ENCODE results near the gene MBOAT2. TPM values are rescaled to one million over a fixed set of nuclear protein-coding genes. Genes with fewer than 3 reads are reported as not detected.

The MBOAT2 gene
- total RNA-seq, 2 donors from 2014 or later = 6.7 to 13.5 TPM

DNA sequence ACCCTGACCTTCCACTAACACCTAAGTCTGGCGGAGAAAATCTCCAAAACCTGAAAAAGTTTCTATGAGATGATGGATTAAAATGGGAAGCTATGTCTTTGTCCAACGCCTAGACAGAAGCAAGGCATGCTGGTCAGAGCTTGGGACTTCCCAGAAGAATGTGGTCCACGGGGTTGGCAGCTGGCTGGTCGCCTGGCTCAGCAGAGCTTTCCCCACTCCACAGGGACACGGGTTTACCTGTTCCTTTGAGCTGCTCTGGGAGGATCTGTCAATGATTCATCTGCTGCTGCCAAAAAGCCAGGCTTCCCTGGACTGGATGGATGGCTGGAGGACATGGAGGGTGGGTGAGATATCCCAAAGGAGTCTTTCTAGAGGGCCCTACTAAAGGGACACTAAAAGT lies 10.8 kb downstream of the MBOAT2 start:
- Histone ChIP-seq H3K27ac (no peak overlapping the region), H3K4me1 (no peaks in the 10 kb centered on the region), H3K36me3 (replicated peaks in 1 of 2; ENCODE audit: insufficient read depth in 1 of 2, low read depth in 2 of 2) (no peaks in the 10 kb centered on the region), H3K27me3 (no peaks in the 10 kb centered on the region), H3K9me3 (no peaks in the 10 kb centered on the region), H3K4me3 (no peak overlapping the region)
- DNase-seq = peak in 3 of 4 donors; percentile 14 to 21 (median 17)
- 47 to 58% methylated on average over 5 of the region's 5 CpGs for WGBS, 2 donors
- intact Hi-C loops (cut with DNase I) = no loop called here
- TF ChIP-seq POLR2A (IDR thresholded peaks at IDR 0.05) (no peak), CTCF (IDR thresholded peaks at IDR 0.05) (no peak)
- peak; percentile 60 for ATAC-seq

- Histone ChIP-seq H3K27me3 (no peaks in the 10 kb centered on the region), H3K27ac (no peak overlapping the region), H3K4me1 (no peaks in the 10 kb centered on the region), H3K9me3 (no peaks in the 10 kb centered on the region), H3K36me3 (replicated peaks in 1 of 2; ENCODE audit: insufficient read depth in 1 of 2, low read depth in 2 of 2) (no peaks in the 10 kb centered on the region), H3K4me3 (no peak overlapping the region)
- no peak for ATAC-seq
- DNase-seq = no peak
- 71 to 81% methylated on average over 5 of the region's 5 CpGs for WGBS, 2 donors
- no peak for TF ChIP-seq CTCF (IDR thresholded peaks at IDR 0.05)
- no peak for TF ChIP-seq POLR2A (IDR thresholded peaks at IDR 0.05)
- intact Hi-C loops (cut with DNase I) = no loop called here
Measured at GRCh38 chr2:8989536-8990079, 13.9 kb downstream of the MBOAT2 start.

DNA sequence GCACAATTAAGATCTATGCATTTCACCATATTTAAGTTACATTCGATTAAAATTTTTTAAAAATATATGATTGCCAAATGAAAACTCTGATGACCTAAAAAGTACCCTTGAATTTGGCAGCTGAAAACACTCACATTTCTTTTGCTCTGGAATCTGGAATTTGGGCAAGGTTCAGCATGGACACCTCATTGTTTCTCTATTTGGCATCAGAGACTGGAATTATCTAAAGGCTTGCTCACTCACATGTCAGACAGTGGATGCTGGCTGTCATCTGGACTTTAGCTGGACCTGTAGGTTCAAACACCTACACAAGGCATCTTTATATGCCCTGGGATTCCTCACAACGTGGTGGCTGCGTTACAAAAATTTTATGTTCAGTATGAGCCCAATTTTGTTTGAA lies 16.1 kb downstream of the MBOAT2 start:
- Histone ChIP-seq H3K36me3 (replicated peaks in 1 of 2; ENCODE audit: insufficient read depth in 1 of 2, low read depth in 2 of 2) (no peaks in the 10 kb centered on the region), H3K4me3 (no peak overlapping the region), H3K27ac (no peak overlapping the region), H3K27me3 (no peaks in the 10 kb centered on the region), H3K4me1 (no peaks in the 10 kb centered on the region), H3K9me3 (no peaks in the 10 kb centered on the region)
- intact Hi-C loops (cut with DNase I) = no loop called here
- ATAC-seq (no peak), DNase-seq (no peak)
- 70 to 84% methylated on average over 3 of the region's 3 CpGs for WGBS, 2 donors
- TF ChIP-seq CTCF (IDR thresholded peaks at IDR 0.05) = no peak
- TF ChIP-seq POLR2A (IDR thresholded peaks at IDR 0.05) = no peak

DNA sequence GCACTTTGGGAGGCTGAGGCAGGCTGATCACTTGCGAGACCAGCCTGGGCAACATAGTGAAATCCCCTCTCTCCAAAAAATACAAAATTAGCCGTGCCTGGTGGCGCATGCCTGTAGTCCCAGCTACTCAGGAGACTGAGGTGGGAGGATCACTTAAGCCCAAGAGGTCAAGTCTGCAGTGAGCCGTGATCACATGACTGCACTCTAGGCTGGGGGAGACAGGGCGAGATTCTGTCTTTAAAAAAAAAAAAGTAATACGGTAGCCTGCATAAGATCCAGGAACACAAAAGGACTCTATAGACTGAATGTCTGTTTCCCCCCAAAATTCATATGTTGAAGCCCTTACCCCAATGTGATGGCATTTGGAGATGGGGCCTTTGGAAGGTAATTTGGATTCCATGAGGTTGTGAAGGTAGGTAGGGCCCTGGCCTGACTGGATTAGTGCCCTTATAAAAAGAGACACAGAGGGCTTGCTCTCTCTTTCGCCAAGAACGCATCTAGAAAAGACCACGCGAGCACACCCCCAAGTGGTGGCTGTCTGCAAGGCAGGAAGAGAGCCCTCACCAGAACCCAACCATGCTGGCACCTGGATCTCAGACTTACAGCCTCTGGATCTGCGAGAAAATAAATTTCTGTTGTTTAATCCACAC lies 17.0 kb downstream of the MBOAT2 start:
- Histone ChIP-seq H3K36me3 (replicated peaks in 1 of 2; ENCODE audit: insufficient read depth in 1 of 2, low read depth in 2 of 2) (no peaks in the 10 kb centered on the region), H3K27ac (no peak overlapping the region), H3K27me3 (no peaks in the 10 kb centered on the region), H3K9me3 (no peaks in the 10 kb centered on the region), H3K4me3 (no peak overlapping the region), H3K4me1 (no peaks in the 10 kb centered on the region)
- no peak for TF ChIP-seq POLR2A (IDR thresholded peaks at IDR 0.05)
- no peak for TF ChIP-seq CTCF (IDR thresholded peaks at IDR 0.05)
- intact Hi-C loops (cut with DNase I) = no loop called here
- ATAC-seq (no peak), DNase-seq (no peak)
- 82 to 85% methylated on average over 11 of the region's 11 CpGs for WGBS, 2 donors

All from body of pancreas (tissue), 4 donors.